Type B pancreatic cell (in vitro differentiated cells): ENCODE data around the gene MRPS2. TPM values are rescaled to one million over a fixed set of nuclear protein-coding genes. Genes with fewer than 3 reads are reported as not detected.

Source experiments
- DNase-seq: peaks from one replicate; pipeline ENCODE4 v3.0.0; 2021; ENCODE audit warnings: mixed read lengths; ENCODE audit not compliant: unreplicated experiment; ENCODE audit errors: extremely low spot score
- H3K27ac Mint-ChIP-seq: 2 replicates; pipeline ENCODE4 v1.8.0; 2021; ENCODE audit warnings: mild to moderate bottlenecking, mixed read lengths
- H3K27me3 Mint-ChIP-seq: 2 replicates; pipeline ENCODE4 v1.8.0; 2021; ENCODE audit warnings: mixed read lengths
- H3K36me3 Mint-ChIP-seq: 2 replicates; pipeline ENCODE4 v1.8.0; 2021; ENCODE audit warnings: mixed read lengths
- H3K4me1 Mint-ChIP-seq: one replicate; pipeline ENCODE4 v1.8.0; 2021; ENCODE audit warnings: mixed read lengths; ENCODE audit not compliant: unreplicated experiment
- H3K4me3 Mint-ChIP-seq: 2 replicates; pipeline ENCODE4 v1.8.0; 2021; ENCODE audit warnings: mild to moderate bottlenecking, mixed read lengths
- H3K9me3 Mint-ChIP-seq: 2 replicates; pipeline ENCODE4 v1.8.0; 2021; ENCODE audit warnings: mixed read lengths
- total RNA-seq: library from RNA; stranded (reverse); gene quantifications from 2 replicates; pipeline ENCODE4 v1.2.1, GENCODE V29; 2021; ENCODE audit warnings: low replicate concordance
- TF ChIP-seq, protein P1 (sequence below): fragments of 200-600 bp; sonication (generic); conservative IDR thresholded peaks from 2 replicates; pipeline ENCODE4 v1.5.0; 2021; ENCODE audit warnings: antibody characterized with exemption, mild to moderate bottlenecking

Gene MRPS2
- total RNA-seq, 1 donor from 2014 or later: 55.2 TPM

DNA sequence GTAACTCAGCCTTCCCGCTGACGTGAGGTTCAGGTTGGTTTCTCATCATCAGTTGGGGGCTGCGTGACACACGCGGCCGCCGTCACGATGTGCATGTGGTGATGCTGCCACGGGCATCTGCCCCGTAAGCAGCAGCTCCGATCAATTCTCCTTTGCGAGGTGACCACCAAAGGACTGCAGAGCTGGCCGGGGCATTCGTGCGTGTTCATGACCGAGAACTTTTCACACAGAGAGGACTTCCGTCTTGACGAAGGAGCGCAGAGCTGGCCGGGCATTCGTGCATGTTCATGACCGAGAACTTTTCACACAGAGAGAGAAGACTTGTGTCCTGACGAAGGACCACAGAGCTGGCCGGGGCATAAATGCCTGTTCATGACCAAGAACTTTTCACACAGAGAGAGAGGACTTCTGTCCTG, 16.9 kb downstream of the MRPS2 start:
- Mint-ChIP-seq H3K9me3 (no peaks in the 10 kb centered on the region), H3K27me3 (peaks cover 2% of the 10 kb centered on the region), H3K36me3 (no peaks in the 10 kb centered on the region), H3K4me3 (no peak overlapping the region), H3K4me1 (peaks cover 7% of the 10 kb centered on the region), H3K27ac (no peak overlapping the region)
- TF ChIP-seq, protein P1, sequence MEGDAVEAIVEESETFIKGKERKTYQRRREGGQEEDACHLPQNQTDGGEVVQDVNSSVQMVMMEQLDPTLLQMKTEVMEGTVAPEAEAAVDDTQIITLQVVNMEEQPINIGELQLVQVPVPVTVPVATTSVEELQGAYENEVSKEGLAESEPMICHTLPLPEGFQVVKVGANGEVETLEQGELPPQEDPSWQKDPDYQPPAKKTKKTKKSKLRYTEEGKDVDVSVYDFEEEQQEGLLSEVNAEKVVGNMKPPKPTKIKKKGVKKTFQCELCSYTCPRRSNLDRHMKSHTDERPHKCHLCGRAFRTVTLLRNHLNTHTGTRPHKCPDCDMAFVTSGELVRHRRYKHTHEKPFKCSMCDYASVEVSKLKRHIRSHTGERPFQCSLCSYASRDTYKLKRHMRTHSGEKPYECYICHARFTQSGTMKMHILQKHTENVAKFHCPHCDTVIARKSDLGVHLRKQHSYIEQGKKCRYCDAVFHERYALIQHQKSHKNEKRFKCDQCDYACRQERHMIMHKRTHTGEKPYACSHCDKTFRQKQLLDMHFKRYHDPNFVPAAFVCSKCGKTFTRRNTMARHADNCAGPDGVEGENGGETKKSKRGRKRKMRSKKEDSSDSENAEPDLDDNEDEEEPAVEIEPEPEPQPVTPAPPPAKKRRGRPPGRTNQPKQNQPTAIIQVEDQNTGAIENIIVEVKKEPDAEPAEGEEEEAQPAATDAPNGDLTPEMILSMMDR: no peak
- peak; percentile 45 for DNase-seq

DNA sequence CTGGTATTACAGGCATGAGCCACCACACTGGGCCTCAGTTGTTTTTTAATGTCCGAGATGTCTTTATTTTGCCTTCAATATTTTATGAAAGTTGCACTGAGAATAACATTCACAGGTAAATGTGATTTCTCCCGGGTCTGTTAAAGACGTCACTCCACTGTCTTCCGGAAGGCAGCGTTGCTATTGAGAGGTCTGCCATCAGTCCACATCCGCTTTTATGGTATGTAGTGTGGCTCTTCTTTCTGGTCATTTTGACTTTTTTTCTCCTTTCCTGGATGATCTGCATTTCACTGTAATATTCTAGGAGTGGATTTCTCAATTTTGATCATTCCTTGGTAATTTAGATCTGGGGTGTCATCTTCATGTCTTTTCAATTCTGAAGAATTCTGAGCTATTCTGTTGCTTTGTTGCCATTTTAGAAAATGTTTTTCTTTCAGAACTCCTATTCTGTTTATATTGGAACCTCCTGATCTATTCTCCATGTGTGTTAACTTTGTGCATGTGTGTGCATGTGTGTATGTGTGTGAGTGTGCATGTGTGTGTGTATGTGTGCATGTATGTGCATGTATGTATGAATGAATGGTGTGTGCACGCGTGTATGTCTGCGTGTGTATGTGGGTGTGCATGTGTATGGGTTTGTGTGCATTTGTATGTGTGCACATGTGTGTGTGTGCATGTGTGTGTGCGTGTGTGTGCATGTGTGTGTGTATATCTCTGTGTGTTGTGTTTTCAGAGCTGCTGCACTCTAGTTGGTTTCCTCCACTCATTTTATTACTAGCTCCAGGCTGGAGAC, 18.9 kb downstream of the MRPS2 start:
- Mint-ChIP-seq H3K27me3 (no peaks in the 10 kb centered on the region), H3K27ac (no peak overlapping the region), H3K36me3 (no peaks in the 10 kb centered on the region), H3K9me3 (no peaks in the 10 kb centered on the region), H3K4me3 (no peak overlapping the region), H3K4me1 (no peaks in the 10 kb centered on the region)
- TF ChIP-seq, protein P1: no peak
- DNase-seq: no peak

DNA sequence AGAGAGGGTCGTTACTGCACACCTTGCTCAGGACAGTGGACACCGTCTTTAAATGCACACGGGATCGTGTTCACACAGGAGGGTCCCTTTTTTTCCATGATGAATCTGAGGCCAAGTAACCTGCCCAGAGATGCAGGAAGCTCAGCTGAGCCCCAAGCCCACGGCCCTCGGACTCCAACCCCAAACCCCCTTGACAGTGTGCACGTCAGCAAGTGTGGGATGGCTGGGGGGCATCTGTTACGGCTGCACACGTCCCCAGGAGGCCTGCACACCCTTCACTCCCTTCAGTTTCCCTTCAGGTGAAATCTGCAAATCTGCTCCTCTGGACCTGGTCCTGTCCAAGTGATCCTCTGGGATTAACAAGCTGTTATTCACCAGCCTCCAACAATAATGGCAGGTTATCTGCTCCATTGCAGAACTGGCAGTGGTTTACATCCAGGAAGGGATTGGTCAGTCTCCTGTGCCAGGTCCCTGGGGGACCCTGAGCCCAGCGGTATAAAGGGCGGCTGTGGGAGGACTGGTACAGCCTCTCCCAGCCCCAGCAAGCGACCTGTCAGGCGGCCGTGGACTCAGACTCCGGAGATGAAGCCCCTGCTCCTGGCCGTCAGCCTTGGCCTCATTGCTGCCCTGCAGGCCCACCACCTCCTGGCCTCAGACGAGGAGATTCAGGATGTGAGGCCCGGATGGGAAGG, 20.6 kb downstream of the MRPS2 start, which contains the start of gene LCN1:
Gene LCN1, plus strand, starts transcription at position 525 of the 692 bp plus-strand sequence. Its CDS starts 58 bp downstream, at position 583.
- no peaks in the 10 kb centered on the region for H3K9me3 Mint-ChIP-seq
- no peaks in the 10 kb centered on the region for H3K4me1 Mint-ChIP-seq
- TF ChIP-seq, protein P1: no peak
- H3K27me3 Mint-ChIP-seq: no peaks in the 10 kb centered on the region
- peak; percentile 61 for DNase-seq
- no peak within 1 kb of the TSS for H3K4me3 Mint-ChIP-seq
- H3K27ac Mint-ChIP-seq: no peak within 1 kb of the TSS
- no peaks in the 10 kb centered on the region for H3K36me3 Mint-ChIP-seq

DNA sequence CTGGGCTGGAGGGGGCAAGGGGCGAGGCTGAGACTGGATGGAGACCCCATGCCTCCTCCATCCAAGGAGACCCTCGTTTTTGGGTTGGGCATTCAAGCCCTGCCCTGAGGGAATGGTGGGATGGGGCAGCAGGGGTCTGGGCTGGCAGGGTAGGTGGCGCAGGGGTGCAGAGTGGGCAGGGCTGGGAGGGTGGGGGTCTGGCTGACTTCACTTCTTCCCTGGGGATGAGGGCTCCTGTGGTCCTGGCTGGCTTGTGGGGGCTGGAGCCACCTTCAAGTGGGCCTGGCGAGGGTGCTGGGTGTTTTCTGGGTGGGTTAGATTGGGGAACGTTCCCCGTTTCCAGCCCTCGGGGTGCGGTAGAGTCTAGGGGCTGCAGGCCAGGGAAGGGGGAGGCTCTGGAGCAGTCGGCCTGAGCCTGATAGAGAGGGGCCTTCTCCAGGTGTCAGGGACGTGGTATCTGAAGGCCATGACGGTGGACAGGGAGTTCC, 21.2 kb downstream of the MRPS2 start:
- TF ChIP-seq, protein P1: no peak
- peak; percentile 62 for DNase-seq
- H3K9me3 Mint-ChIP-seq: no peaks in the 10 kb centered on the region
- H3K36me3 Mint-ChIP-seq: no peaks in the 10 kb centered on the region
- no peak overlapping the region for H3K4me3 Mint-ChIP-seq
- H3K4me1 Mint-ChIP-seq: no peaks in the 10 kb centered on the region
- no peaks in the 10 kb centered on the region for H3K27me3 Mint-ChIP-seq
- H3K27ac Mint-ChIP-seq: no peak overlapping the region

DNA sequence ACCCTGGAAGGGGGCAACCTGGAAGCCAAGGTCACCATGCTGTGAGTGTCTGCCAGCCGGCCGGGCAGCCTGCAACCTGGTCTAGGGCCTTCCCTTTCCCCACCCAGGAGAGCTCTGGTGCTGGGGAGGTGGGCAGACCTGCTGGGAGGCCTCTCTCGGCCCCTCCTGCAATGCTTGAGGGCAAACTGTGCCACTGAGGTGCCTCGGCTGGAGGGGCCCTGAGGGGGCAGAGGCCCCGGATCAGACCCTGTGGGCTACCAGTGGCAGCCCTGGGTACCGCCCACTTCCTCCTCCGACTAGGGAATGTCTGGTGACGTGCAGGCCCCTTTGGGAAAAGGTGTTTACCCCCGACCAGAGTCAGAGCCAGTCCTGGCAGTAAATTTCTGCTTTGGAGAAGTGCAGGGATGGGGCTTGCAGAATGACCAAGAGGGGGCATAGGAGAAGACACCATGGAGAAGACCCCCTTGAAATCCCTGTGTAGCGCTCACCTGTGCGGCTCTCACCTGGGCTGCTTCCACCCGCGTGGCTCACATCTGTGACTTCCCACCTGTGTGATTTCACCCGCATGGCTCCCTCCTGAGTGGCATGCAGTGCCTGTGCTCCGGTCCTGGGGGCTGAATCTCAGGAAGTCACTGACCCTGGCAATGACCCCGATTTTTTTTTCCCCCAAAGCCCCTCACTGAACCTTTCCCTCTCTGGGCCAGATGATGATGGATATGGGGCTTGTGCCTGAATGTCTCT, 21.8 kb downstream of the MRPS2 start:
- Mint-ChIP-seq H3K27ac (no peak overlapping the region), H3K36me3 (no peaks in the 10 kb centered on the region), H3K27me3 (no peaks in the 10 kb centered on the region), H3K4me1 (no peaks in the 10 kb centered on the region), H3K9me3 (no peaks in the 10 kb centered on the region), H3K4me3 (no peak overlapping the region)
- DNase-seq: peak; percentile 65
- TF ChIP-seq, protein P1: no peak
